NCI-H1436 treated with DMSO at 0.1 percent for 48 hours (cell line): ENCODE data around the gene NRL.

Source experiments
- DNase-seq: peaks from one replicate; lab custom pipeline; 2025; lab: John Stamatoyannopoulos, UW

The NRL gene

GRCh38 chr14:24065408-24065807 lies 49.3 kb downstream of the NRL start:
- no peak for DNase-seq

DNA sequence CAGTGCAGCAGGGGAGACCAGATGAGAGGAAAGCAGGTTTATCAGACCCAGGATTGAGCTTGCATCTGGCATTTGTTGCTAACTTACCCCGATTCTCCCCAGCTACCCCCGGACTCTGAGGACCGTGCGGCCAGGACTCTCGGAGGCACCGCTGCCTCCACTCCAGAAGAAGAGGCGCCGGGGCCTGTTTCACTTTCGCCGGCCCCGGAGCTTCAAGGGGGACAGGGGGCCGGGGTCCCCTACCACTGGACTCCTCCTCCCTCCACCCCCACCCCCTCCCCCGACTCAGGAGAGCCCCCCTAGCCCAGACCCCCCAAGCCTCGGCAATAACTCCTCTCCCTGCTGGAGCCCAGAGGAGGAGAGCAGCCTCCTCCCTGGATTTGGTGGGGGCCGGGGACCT lies 49.9 kb downstream of the NRL start:
- no peak for DNase-seq

DNA sequence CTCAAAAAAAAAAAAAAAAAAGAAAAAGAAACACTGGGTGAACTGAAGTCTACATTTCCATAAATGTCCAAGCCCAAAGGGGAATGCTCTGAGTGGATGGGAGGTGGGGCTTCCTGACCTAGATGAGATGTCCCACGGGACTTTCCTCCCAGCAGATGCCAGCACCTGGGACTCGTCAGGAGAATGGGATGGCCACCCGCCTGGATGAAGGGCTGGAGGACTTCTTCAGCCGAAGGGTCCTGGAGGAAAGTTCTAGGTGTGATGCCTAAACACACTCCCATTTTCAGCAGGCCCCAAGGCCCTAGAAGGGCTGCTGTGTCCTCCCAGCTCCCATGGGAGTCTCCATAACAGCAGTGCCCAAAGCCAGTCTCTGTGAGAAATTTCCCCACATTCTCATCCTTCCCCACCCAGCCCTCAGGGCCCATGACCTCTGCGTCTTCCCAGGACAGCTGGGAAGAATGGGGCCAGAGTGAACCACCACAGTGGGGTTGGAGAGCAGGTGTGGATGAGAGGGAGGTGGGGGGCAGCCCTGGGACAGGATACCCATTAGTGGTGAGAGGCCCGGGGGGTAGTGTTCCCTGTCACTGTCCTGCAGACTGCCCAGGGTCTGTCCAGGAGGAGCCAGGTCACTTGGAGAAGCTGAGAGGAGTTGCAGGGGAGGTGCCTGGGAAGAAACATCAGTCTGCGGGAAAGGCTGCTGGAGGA lies 50.5 kb downstream of the NRL start:
- no peak for DNase-seq

GRCh38 chr14:24063263-24063836 lies 51.4 kb downstream of the NRL start:
- DNase-seq: no peak

GRCh38 chr14:24062216-24062980 lies 52.4 kb downstream of the NRL start:
- DNase-seq: no peak

- no peak for DNase-seq
Measured at GRCh38 chr14:24060984-24061913, 53.5 kb downstream of the NRL start.

DNA sequence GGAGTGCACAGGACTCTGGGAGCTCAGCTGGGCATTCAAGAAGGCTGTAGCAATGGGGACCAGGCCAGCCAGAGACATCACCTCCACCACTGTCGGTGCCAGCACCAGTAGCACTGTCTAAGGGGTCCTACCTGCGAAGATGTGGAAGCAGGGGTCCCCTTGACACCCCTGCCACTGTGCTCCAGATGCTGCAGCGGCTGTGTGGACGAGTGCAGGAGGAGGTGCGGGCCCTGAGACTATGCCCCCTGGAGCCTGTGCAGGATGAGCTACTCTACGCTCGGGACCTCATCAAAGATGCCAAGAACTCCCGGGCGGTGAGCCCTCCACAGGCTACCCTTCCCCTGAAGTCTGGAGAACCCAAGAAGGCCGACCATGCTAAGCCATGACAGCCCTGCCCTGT lies 54.3 kb downstream of the NRL start:
- no peak for DNase-seq

GRCh38 chr14:24059841-24060388 lies 54.8 kb downstream of the NRL start:
- no peak for DNase-seq

- DNase-seq: no peak
Measured at GRCh38 chr14:24058951-24059475, 55.7 kb downstream of the NRL start.

DNA sequence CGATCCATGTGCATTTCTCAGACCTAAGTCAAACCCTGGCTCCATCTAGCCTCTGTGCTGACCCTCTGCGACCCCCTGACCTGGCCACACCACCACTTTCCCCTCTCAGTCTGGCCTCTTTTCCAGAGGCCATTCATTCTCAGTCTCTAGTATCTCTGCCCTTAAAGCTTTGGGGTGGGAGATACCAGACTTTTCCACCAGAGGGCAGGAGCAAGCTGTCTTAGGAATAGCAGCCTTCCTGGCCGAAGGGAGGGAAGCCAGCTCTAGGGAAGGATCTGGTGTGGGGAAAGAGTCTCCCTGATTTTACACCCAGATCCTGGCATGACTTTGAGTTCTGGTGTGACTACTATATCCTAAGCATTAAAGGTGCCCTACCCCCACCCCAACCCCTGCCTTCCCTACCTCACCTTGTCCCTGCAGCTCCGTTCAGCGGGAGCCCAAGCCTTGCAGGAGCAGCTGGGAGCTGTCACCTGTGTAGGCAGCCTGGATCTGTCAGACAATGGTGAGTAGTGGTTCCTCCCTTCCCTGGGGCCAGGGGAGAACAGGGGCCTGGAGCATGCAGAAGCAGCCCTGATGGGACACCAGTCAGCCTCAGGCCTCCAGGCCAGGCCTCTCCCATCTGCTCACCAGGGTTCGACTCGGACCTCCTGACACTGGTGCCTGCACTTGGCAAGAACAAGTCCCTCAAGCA lies 56.3 kb downstream of the NRL start:
- no peak for DNase-seq

GRCh38 chr14:24057867-24058259 lies 56.9 kb downstream of the NRL start:
- DNase-seq: no peak

- DNase-seq: no peak
Measured at GRCh38 chr14:24057271-24057670, 57.5 kb downstream of the NRL start.

DNA sequence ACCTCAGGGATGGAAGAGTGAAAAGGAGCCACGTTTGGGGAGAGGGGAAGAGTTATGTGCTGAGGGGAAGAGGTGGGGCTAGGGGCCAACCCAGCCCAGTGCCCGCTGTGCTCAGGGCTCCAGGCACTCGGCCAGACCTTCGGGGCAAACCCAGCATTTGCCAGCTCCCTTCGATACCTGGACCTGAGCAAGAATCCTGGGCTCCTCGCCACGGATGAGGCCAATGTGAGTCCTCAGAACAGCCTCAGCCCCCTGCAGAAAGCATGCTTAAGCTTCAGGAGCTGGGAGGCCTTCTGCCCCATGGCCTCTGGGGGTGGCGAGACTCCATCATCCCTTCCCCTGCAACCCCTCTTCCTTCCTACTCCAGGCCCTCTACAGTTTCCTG lies 58.0 kb downstream of the NRL start:
- no peak for DNase-seq

GRCh38 chr14:24055971-24056799 lies 58.6 kb downstream of the NRL start:
- no peak for DNase-seq

DNA sequence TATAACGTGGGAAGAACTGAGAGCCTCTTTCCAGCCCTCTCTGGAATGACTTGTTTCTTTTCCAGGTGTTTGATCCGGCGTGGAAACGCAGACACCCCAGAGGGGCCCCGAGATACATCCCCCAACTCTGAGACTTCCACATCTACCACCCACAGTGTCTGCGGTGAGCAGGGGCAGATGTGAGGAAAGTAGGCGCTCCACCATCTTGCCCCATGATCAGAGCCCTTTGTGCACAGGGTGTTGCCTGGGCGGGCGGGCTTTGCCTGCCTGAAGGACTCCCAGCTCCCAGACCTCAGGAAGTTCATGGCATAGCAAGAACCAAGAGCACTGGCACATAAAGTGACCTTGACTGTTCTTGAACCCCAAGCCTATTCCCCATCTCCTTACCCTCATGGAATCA lies 60.1 kb downstream of the NRL start:
- DNase-seq: no peak

DNA sequence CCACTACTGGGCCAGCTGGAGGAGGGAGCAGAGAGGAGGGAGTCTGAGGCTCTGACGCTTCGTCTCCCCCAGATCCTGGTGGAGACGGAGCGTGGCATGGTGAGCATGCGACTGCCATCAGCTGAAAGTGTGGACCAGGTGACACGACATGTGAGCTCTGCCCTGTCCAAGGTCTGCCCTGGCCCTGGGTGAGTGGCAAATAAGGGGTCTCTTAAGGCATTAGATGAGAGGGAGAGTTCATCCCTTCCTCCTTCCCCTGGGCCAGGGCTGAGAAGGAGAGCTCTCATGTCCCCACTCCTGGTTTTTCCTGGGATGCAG lies 60.5 kb downstream of the NRL start:
- no peak for DNase-seq

DNA sequence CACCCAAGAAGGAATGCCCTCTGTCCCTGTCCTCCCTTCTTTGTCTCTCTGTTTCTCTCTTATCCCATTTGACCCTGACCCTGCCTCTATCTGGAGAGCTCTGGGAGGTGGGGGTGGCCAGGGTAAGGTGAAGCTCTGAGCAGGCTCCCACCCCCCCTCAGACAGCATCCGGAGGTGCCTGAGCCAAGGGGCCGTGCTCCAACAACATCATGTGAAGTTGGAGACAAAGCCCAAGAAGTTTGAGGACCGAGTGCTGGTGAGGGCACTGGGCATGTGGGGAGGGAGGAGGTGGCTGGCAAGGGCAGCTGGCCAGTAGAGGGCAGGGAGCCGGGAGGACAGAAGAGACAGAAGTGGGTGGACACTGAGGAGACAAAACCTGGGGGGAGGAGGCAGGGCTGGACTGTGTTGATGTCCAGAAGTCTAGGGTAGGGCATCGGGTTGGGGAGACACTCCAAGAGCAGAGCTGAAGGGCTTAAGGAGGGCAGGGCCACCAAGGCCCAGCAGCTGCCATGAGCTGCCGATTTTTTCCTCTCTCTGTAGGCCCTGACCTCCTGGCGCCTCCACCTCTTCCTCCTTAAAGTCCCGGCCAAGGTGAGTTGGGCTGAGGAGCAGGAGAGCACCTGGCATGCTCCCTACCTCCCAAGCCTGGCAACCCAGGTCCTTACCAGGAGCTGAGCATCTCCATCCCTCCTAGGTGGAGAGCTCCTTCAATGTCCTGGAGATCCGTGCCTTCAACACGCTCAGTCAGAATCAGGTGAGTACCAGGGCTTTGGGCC lies 61.0 kb downstream of the NRL start:
- DNase-seq: no peak

- no peak for DNase-seq
Measured at GRCh38 chr14:24052656-24053547, 61.8 kb downstream of the NRL start.
